HepG2 (cell line): ENCODE measurements around the gene TBC1D32.

Experiments
- CTCF ChIP-seq: sonication (generic); formaldehyde crosslinking; IDR thresholded peaks from 2 replicates; pipeline ENCODE4 v1.5.0; 2020; ENCODE audit warnings: mild to moderate bottlenecking, missing genetic modification reagents, moderate library complexity
- FOXO4 ChIP-seq: sonication (generic); formaldehyde crosslinking; conservative IDR thresholded peaks from 2 replicates; pipeline ENCODE4 v1.8.1; 2023; ENCODE audit warnings: missing genetic modification reagents
- GABPA ChIP-seq, 2 experiments: IDR thresholded peaks; 2 replicates each; pipeline ENCODE4 v1.6.1; 2011 to 2016; ENCODE audit warnings: low read depth in 2 of 2, low read length in 1 of 2, missing biosample characterization in 1 of 2, missing genetic modification characterization in 1 of 2
- IRF2 ChIP-seq: IDR thresholded peaks from 2 replicates; pipeline ENCODE4 v1.6.1; 2018; ENCODE audit warnings: missing genetic modification reagents, missing compliant biosample characterization
- MAZ ChIP-seq, 2 experiments: sonication (generic) in 1 of 2; formaldehyde crosslinking in 1 of 2; IDR thresholded peaks; 2 replicates each; pipeline versions ENCODE4 v1.5.0 to v1.6.1; 2012 to 2020; ENCODE audit warnings: low read depth in 2 of 2, mild to moderate bottlenecking in 2 of 2, borderline replicate concordance in 1 of 2, improper control_type of control experiment in 1 of 2, low read length in 1 of 2, missing genetic modification reagents in 1 of 2, moderate library complexity in 1 of 2
- PAF1 ChIP-seq: IDR thresholded peaks from 2 replicates; pipeline ENCODE4 v1.6.1; 2016; ENCODE audit warnings: missing genetic modification reagents, missing compliant biosample characterization
- REST ChIP-seq, 2 experiments: IDR thresholded peaks; 2 replicates each; pipeline ENCODE4 v1.6.1; 2011 to 2012; ENCODE audit warnings: low read length in 2 of 2, borderline replicate concordance in 1 of 2, low read depth in 1 of 2, mild to moderate bottlenecking in 1 of 2, moderate library complexity in 1 of 2
- YY1 ChIP-seq: IDR thresholded peaks from 2 replicates; pipeline ENCODE4 v1.6.1; 2011; ENCODE audit warnings: low read length, low read depth, moderate library complexity, mild to moderate bottlenecking; ENCODE audit not compliant: insufficient read depth, insufficient replicate concordance
- ZBTB25 ChIP-seq: IDR thresholded peaks from 2 replicates; pipeline ENCODE4 v1.6.1; 2018; ENCODE audit warnings: missing genetic modification reagents
- ZNF335 ChIP-seq: sonication (generic); formaldehyde crosslinking; IDR thresholded peaks from 2 replicates; pipeline ENCODE4 v1.4.0; 2020; ENCODE audit warnings: missing genetic modification reagents
- ZNF629 ChIP-seq: sonication (generic); formaldehyde crosslinking; conservative IDR thresholded peaks from 2 replicates; pipeline ENCODE4 v1.5.0; 2020; ENCODE audit warnings: missing genetic modification reagents
- ZNF713 ChIP-seq: sonication (generic); formaldehyde crosslinking; IDR thresholded peaks from 2 replicates; pipeline ENCODE4 v1.4.0; 2020; ENCODE audit warnings: mild to moderate bottlenecking, missing genetic modification reagents

- TF ChIP-seq ZNF713 (CRISPR knock-in tag) = no peak
- TF ChIP-seq ZNF629 (CRISPR knock-in tag) = no peak
- no peak for TF ChIP-seq GABPA (IDR thresholded peaks at IDR 0.05; ENCODE audit: low read depth, low read length)
- TF ChIP-seq GABPA (CRISPR knock-in tag; IDR thresholded peaks at IDR 0.05; ENCODE audit: low read depth) = no peak
- TF ChIP-seq ZBTB25 = no peak
- TF ChIP-seq REST (IDR thresholded peaks at IDR 0.05; ENCODE audit: borderline replicate concordance in 1 of 2, low read depth in 1 of 2, low read length in 2 of 2) = no peak
- no peak for TF ChIP-seq FOXO4 (CRISPR knock-in tag)
- no peak for TF ChIP-seq CTCF (CRISPR knock-in tag)
- no peak for TF ChIP-seq PAF1
- no peak for TF ChIP-seq YY1
- no peak for TF ChIP-seq MAZ (IDR thresholded peaks at IDR 0.05; ENCODE audit: borderline replicate concordance, low read depth, low read length)
- TF ChIP-seq MAZ (CRISPR knock-in tag; IDR thresholded peaks at IDR 0.05; ENCODE audit: low read depth) = no peak
- no peak for TF ChIP-seq IRF2
- no peak for TF ChIP-seq ZNF335 (CRISPR knock-in tag)
Measured at GRCh38 chr6:121297694-121298093, 36.6 kb downstream of the TBC1D32 start.
